Activated CD4-positive, alpha-beta T cell treated with anti-CD3 and anti-CD28 coated beads for 1 hour (primary cell): ENCODE data around the gene LIMA1.

Experiments used
- DNase-seq: peaks from one replicate; pipeline ENCODE4 v3.0.0-alpha.2; 2020

The LIMA1 gene

GRCh38 chr12:50214018-50214417 is 69.3 kb downstream of the LIMA1 start:
- no peak for DNase-seq

- no peak for DNase-seq
These were observed 69.9 kb downstream of the LIMA1 start for GRCh38 chr12:50213439-50213838.

GRCh38 chr12:50212071-50212467 is 71.3 kb downstream of the LIMA1 start:
- no peak for DNase-seq

- DNase-seq = no peak
These were observed 71.8 kb downstream of the LIMA1 start for GRCh38 chr12:50211392-50212070.

- no peak for DNase-seq
These were observed 75.9 kb downstream of the LIMA1 start for GRCh38 chr12:50207424-50207823.

- no peak for DNase-seq
These were observed 77.7 kb downstream of the LIMA1 start for GRCh38 chr12:50205648-50206047.

- no peak for DNase-seq
These were observed 79.6 kb downstream of the LIMA1 start for GRCh38 chr12:50203691-50204090.

- DNase-seq = no peak
These were observed 81.3 kb downstream of the LIMA1 start for GRCh38 chr12:50201987-50202521.

- no peak for DNase-seq
These were observed 82.6 kb downstream of the LIMA1 start for GRCh38 chr12:50200552-50201273.

GRCh38 chr12:50198829-50199228 is 84.5 kb downstream of the LIMA1 start:
- DNase-seq = no peak

- DNase-seq = no peak
These were observed 86.0 kb downstream of the LIMA1 start for GRCh38 chr12:50197297-50197727.

- DNase-seq = no peak
These were observed 86.8 kb downstream of the LIMA1 start for GRCh38 chr12:50196537-50196936.

GRCh38 chr12:50195832-50196231 is 87.5 kb downstream of the LIMA1 start:
- no peak for DNase-seq

GRCh38 chr12:50192908-50193307 is 90.4 kb downstream of the LIMA1 start:
- no peak for DNase-seq

GRCh38 chr12:50192236-50192635 is 91.1 kb downstream of the LIMA1 start:
- no peak for DNase-seq

GRCh38 chr12:50190859-50191258 is 92.5 kb downstream of the LIMA1 start:
- DNase-seq = no peak

GRCh38 chr12:50188875-50189575 is 94.3 kb downstream of the LIMA1 start:
- DNase-seq = no peak

GRCh38 chr12:50188241-50188781 is 95.0 kb downstream of the LIMA1 start:
- DNase-seq = no peak

- DNase-seq = no peak
These were observed 96.0 kb downstream of the LIMA1 start for GRCh38 chr12:50187084-50187900.

GRCh38 chr12:50186681-50187080 is 96.6 kb downstream of the LIMA1 start:
- no peak for DNase-seq

- no peak for DNase-seq
These were observed 97.2 kb downstream of the LIMA1 start for GRCh38 chr12:50185970-50186663.
